Measurements from ENCODE around the gene NEK8.

NEK8 gene

DNA sequence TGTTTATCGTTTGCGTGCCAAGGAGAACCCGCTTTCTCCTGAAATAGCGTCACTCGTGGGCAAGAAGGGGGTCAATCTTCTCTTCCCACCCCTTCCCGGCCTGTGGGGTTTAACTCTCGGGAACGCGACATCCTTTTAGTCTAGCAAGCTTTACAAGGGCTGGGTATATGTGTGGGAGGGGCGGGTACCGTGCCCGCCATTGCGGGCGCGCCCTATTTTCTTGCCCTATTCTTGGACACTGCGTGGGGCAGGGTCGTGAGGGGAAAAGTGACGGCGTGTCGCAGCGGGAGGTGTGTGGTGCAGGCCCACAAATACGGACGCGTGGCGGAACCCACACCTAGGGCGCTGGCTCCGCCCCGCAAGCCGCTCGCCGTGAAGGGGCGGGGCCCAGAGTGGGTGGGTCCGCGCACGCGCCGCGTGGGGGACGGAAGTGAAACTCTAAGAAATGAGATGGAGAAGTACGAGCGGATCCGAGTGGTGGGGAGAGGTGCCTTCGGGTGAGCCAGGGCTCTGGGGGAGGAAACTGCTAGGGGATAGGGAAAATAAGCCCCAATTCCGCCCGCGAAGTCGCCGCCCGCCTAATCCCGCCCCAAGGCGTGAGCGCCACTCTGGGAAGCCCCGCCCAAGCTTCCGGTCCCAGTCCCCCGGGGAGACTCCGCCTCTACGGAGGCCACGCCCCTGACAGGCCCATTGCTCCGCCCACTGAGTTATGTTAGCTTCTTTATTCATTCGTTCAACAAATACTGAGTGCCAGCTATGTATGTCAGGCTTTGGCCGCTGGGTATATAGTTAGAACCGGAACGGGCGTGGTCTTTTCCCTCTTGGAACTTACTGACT, at the start of gene NEK8:
Gene NEK8 (plus strand): TSS at position 425 of the 837 bp plus-strand sequence. CDS start 26 bp downstream, at position 451.
- H3K4me3 ChIP-seq (ENCODE audit: control insufficient read depth, low read depth, low read length), result peak within 1 kb of the TSS; percentile 86
- TF ChIP-seq, protein P1, sequence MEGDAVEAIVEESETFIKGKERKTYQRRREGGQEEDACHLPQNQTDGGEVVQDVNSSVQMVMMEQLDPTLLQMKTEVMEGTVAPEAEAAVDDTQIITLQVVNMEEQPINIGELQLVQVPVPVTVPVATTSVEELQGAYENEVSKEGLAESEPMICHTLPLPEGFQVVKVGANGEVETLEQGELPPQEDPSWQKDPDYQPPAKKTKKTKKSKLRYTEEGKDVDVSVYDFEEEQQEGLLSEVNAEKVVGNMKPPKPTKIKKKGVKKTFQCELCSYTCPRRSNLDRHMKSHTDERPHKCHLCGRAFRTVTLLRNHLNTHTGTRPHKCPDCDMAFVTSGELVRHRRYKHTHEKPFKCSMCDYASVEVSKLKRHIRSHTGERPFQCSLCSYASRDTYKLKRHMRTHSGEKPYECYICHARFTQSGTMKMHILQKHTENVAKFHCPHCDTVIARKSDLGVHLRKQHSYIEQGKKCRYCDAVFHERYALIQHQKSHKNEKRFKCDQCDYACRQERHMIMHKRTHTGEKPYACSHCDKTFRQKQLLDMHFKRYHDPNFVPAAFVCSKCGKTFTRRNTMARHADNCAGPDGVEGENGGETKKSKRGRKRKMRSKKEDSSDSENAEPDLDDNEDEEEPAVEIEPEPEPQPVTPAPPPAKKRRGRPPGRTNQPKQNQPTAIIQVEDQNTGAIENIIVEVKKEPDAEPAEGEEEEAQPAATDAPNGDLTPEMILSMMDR (conservative IDR thresholded peaks at IDR 0.05; ENCODE audit: control insufficient read depth, insufficient read depth, low read depth, low read length), result no peak
- DNase-seq (ENCODE audit: low read depth), result peak; percentile 89

DNA sequence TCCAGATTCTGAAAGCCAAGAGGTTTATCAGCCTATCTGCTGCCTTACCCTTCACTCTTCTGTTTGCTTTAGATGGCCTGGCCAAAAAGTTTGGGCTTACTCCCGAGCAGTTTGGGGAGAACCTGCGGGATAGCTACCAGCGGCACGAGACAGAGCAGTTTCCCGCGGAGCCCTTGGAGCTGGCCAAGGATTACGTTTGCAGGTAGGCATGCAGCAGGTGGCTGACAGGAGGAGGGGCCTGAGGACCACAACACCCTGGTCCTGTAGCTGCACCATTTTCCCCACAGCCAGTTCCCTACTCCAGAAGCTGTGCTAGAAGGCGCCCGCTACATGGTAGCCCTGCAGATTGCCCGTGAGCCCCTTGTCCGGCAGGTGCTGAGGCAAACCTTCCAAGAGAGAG, 45.9 kb upstream of the NEK8 start:
- TF ChIP-seq, protein P1 (conservative IDR thresholded peaks at IDR 0.05; ENCODE audit: control insufficient read depth, insufficient read depth, low read depth, low read length), result no peak
- H3K4me3 ChIP-seq (ENCODE audit: control insufficient read depth, low read depth, low read length), result no peak overlapping the region
- DNase-seq (ENCODE audit: low read depth), result no peak

- TF ChIP-seq, protein P1 (conservative IDR thresholded peaks at IDR 0.05; ENCODE audit: control insufficient read depth, insufficient read depth, low read depth, low read length), result no peak
- H3K4me3 ChIP-seq (ENCODE audit: control insufficient read depth, low read depth, low read length), result no peak overlapping the region
- DNase-seq (ENCODE audit: low read depth), result peak; percentile 50
Observed at GRCh38 chr17:28684963-28685362, 43.6 kb upstream of the NEK8 start.

GRCh38 chr17:28685366-28685765, 43.2 kb upstream of the NEK8 start:
- no peak overlapping the region for H3K4me3 ChIP-seq (ENCODE audit: control insufficient read depth, low read depth, low read length)
- TF ChIP-seq, protein P1 (conservative IDR thresholded peaks at IDR 0.05; ENCODE audit: control insufficient read depth, insufficient read depth, low read depth, low read length), result no peak
- DNase-seq (ENCODE audit: low read depth), result no peak

- H3K4me3 ChIP-seq (ENCODE audit: control insufficient read depth, low read depth, low read length), result no peak overlapping the region
- TF ChIP-seq, protein P1 (conservative IDR thresholded peaks at IDR 0.05; ENCODE audit: control insufficient read depth, insufficient read depth, low read depth, low read length), result no peak
- DNase-seq (ENCODE audit: low read depth), result no peak
Observed at GRCh38 chr17:28686296-28686695, 42.3 kb upstream of the NEK8 start.

DNA sequence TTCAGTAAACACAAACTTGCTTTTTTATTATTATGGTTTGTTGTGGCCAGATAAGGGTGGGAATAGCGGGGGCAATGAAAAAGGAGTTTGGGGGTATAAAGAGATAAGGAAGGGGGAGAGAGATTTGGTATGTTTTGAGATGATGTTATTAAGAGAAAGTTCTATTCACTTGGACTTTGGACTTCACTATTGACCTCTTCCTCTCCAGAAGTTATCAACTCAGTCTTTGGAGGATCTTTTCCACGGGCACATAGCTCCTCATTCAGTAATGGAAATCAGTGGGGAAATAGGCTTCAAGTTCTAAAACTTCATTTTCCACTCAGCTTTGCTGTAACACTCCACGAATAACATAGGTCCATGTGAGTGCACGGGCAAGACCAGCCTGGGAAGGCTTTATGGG, 40.1 kb upstream of the NEK8 start:
- no peak overlapping the region for H3K4me3 ChIP-seq (ENCODE audit: control insufficient read depth, low read depth, low read length)
- TF ChIP-seq, protein P1 (conservative IDR thresholded peaks at IDR 0.05; ENCODE audit: control insufficient read depth, insufficient read depth, low read depth, low read length), result no peak
- DNase-seq (ENCODE audit: low read depth), result no peak
